ENCODE data around the gene SLC26A1. TPM values are rescaled to one million over a fixed set of nuclear protein-coding genes. Genes with fewer than 3 reads are reported as not detected.

The SLC26A1 gene
- total and polyA plus RNA-seq, 2 donors (not counting 3 experiments of a cell fraction or from before 2014, with no cell fraction given), result 0.10 TPM; not detected in 1

DNA sequence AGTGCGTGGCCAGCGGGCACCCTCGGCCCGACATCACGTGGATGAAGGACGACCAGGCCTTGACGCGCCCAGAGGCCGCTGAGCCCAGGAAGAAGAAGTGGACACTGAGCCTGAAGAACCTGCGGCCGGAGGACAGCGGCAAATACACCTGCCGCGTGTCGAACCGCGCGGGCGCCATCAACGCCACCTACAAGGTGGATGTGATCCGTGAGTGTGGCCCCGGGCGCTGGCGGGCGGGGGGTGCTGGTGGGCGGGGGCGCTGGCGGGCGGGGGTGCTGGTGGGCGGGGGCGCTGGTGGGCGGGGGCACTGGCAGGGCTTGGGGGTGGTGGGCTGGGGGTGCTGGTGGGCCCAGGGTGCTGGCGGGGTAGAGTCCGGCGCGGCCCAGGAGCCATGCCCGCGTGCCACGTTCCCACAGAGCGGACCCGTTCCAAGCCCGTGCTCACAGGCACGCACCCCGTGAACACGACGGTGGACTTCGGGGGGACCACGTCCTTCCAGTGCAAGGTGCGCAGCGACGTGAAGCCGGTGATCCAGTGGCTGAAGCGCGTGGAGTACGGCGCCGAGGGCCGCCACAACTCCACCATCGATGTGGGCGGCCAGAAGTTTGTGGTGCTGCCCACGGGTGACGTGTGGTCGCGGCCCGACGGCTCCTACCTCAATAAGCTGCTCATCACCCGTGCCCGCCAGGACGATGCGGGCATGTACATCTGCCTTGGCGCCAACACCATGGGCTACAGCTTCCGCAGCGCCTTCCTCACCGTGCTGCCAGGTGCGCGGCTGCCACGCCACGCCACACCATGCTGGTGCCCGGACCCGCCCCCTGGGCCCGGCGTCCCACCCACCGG lies 30.9 kb upstream of the SLC26A1 start:
- FAIRE-seq (no peak), DNase-seq (ENCODE audit: low read depth, low spot score) (no peak)
- no peaks in the 10 kb centered on the region for H4K20me1 ChIP-seq (replicated peaks; ENCODE audit: control insufficient read depth, extremely low read depth, insufficient read depth, low read length)
- H3K4me2 ChIP-seq (ENCODE audit: insufficient read depth, low read length), result no peak overlapping the region
- no TSS peak for BruUV-seq (replicated peaks)
- H3K9me3 ChIP-seq (replicated peaks; ENCODE audit: control insufficient read depth, insufficient read depth, low read length), result no peaks in the 10 kb centered on the region
- ChIA-PET POLR2A (no interaction called here), CTCF (interaction anchor here (0.6 kb wide), 1 partner anchor 70 kb away, joined by 3 read pairs; no protein-coding TSS in a partner anchor)
- no peak overlapping the region for H3K9ac ChIP-seq (replicated peaks; ENCODE audit: extremely low read depth, insufficient read depth, low read length)
- H3K36me3 ChIP-seq (ENCODE audit: control insufficient read depth in 2 of 2, extremely low read depth in 1 of 2, insufficient read depth in 2 of 2, low read length in 2 of 2), result peaks cover 0 to 15% of the 10 kb centered on the region in 2 experiments
- no peak for TF ChIP-seq POLR2A (IDR thresholded peaks at IDR 0.05; ENCODE audit: low read depth, low read length)
- no peak for TF ChIP-seq FOS (IDR thresholded peaks at IDR 0.05; ENCODE audit: borderline replicate concordance, insufficient read depth, low read length)
- TF ChIP-seq MYC (IDR thresholded peaks at IDR 0.05; ENCODE audit: low read depth, low read length), result no peak
- no peak overlapping the region for H3K4me3 ChIP-seq (replicated peaks in 1 of 3; ENCODE audit: insufficient read depth in 1 of 3, low read depth in 1 of 3, low read length in 3 of 3)
- H3K4me1 ChIP-seq (ENCODE audit: control insufficient read depth, extremely low read depth, insufficient read depth, low read length), result no peaks in the 10 kb centered on the region
- dilution Hi-C loops (cut with MboI; ENCODE audit: extremely low pct_ligation_motif_present, low sequenced_read_pairs), result no loop called here
- no peak overlapping the region for H2AFZ ChIP-seq (ENCODE audit: low read depth, low read length)
- H3K9me1 ChIP-seq (replicated peaks; ENCODE audit: control insufficient read depth, extremely low read depth, insufficient read depth, low read length), result no peaks in the 10 kb centered on the region
- H3K27ac ChIP-seq (ENCODE audit: insufficient read depth, low read depth, low read length), result no peak overlapping the region
- no peaks in the 10 kb centered on the region for H3K79me2 ChIP-seq (ENCODE audit: control insufficient read depth, insufficient read depth, low read length)
- intact Hi-C loops (cut with micrococcal nuclease), result no loop called here
- H3K27me3 ChIP-seq (ENCODE audit: control insufficient read depth in 2 of 2, insufficient read depth in 2 of 2, low read length in 2 of 2), result no peaks in the 10 kb centered on the region

DNA sequence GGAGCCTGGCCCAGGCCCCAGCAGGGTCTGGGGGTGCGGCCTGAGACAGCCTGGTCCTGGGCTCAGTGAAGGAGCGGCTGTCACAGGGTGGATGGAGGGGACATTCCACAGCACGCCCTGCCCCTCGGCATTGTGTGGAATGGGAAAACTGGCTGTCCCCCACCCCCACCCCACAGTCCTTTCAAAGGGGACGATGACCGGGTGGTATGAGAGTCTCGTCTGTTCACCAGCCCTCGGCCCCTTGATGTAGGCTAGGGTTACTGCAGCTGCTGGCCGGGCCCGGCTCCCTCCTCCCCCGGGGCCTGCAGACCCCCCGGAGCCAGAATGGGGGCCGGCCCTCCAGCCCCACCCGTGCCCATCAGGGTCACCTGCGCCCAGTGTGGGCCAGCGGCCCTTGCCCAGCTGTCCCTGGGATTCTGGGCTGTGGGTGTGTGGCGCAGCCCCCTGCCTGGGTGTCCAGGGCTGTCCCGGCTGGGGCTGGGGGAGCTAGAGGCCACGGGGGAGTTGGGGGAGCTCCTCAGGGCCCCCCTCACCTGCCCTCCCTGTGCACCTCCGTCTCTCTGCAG lies 30.0 kb upstream of the SLC26A1 start:
- intact Hi-C loops (cut with micrococcal nuclease), result no loop called here
- ChIA-PET CTCF (interaction anchor here (0.7 kb wide), 1 partner anchor 11 kb away, joined by 4 read pairs; no protein-coding TSS in a partner anchor), POLR2A (interaction anchor here (0.7 kb wide), 1 partner anchor 24 kb away, joined by 4 read pairs; no protein-coding TSS in a partner anchor)
- Histone ChIP-seq H3K27me3 (ENCODE audit: control insufficient read depth in 2 of 2, insufficient read depth in 2 of 2, low read length in 2 of 2) (no peaks in the 10 kb centered on the region), H3K36me3 (ENCODE audit: control insufficient read depth in 2 of 2, extremely low read depth in 1 of 2, insufficient read depth in 2 of 2, low read length in 2 of 2) (peaks cover 0 to 15% of the 10 kb centered on the region in 2 experiments), H3K9ac (replicated peaks; ENCODE audit: extremely low read depth, insufficient read depth, low read length) (no peak overlapping the region), H4K20me1 (replicated peaks; ENCODE audit: control insufficient read depth, extremely low read depth, insufficient read depth, low read length) (no peaks in the 10 kb centered on the region), H3K79me2 (ENCODE audit: control insufficient read depth, insufficient read depth, low read length) (no peaks in the 10 kb centered on the region), H3K4me1 (ENCODE audit: control insufficient read depth, extremely low read depth, insufficient read depth, low read length) (no peaks in the 10 kb centered on the region), H3K9me1 (replicated peaks; ENCODE audit: control insufficient read depth, extremely low read depth, insufficient read depth, low read length) (no peaks in the 10 kb centered on the region), H3K4me3 (replicated peaks in 1 of 3; ENCODE audit: insufficient read depth in 1 of 3, low read depth in 1 of 3, low read length in 3 of 3) (no peak overlapping the region), H3K27ac (ENCODE audit: insufficient read depth, low read depth, low read length) (no peak overlapping the region), H2AFZ (ENCODE audit: low read depth, low read length) (no peak overlapping the region), H3K4me2 (ENCODE audit: insufficient read depth, low read length) (no peak overlapping the region), H3K9me3 (replicated peaks; ENCODE audit: control insufficient read depth, insufficient read depth, low read length) (no peaks in the 10 kb centered on the region)
- TF ChIP-seq, protein P1, sequence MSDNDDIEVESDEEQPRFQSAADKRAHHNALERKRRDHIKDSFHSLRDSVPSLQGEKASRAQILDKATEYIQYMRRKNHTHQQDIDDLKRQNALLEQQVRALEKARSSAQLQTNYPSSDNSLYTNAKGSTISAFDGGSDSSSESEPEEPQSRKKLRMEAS (IDR thresholded peaks at IDR 0.05; ENCODE audit: insufficient read depth, insufficient read length), result no peak
- TF ChIP-seq POLR2A (IDR thresholded peaks at IDR 0.05; ENCODE audit: low read depth, low read length), result no peak
- TF ChIP-seq GATA2 (IDR thresholded peaks at IDR 0.05; ENCODE audit: insufficient read depth, insufficient read length, low read depth, low read length), result no peak
- no peak for TF ChIP-seq JUN (IDR thresholded peaks at IDR 0.05; ENCODE audit: borderline replicate concordance, insufficient read depth, insufficient read length, low read depth)
- no peak for TF ChIP-seq EZH2 (IDR thresholded peaks at IDR 0.05; ENCODE audit: borderline replicate concordance, low read depth, low read length, severe bottlenecking)
- TF ChIP-seq, protein P2, sequence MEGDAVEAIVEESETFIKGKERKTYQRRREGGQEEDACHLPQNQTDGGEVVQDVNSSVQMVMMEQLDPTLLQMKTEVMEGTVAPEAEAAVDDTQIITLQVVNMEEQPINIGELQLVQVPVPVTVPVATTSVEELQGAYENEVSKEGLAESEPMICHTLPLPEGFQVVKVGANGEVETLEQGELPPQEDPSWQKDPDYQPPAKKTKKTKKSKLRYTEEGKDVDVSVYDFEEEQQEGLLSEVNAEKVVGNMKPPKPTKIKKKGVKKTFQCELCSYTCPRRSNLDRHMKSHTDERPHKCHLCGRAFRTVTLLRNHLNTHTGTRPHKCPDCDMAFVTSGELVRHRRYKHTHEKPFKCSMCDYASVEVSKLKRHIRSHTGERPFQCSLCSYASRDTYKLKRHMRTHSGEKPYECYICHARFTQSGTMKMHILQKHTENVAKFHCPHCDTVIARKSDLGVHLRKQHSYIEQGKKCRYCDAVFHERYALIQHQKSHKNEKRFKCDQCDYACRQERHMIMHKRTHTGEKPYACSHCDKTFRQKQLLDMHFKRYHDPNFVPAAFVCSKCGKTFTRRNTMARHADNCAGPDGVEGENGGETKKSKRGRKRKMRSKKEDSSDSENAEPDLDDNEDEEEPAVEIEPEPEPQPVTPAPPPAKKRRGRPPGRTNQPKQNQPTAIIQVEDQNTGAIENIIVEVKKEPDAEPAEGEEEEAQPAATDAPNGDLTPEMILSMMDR (IDR thresholded peaks at IDR 0.05; ENCODE audit: extremely low read depth in 1 of 2, insufficient read depth in 1 of 2, low read depth in 1 of 2, low read length in 2 of 2), result no peak
- TF ChIP-seq FOS (IDR thresholded peaks at IDR 0.05; ENCODE audit: borderline replicate concordance, insufficient read depth, low read length), result no peak
- DNase-seq (ENCODE audit: low read depth, low spot score) (no peak), FAIRE-seq (no peak)
- BruUV-seq (replicated peaks), result no TSS peak
- dilution Hi-C loops (cut with MboI; ENCODE audit: extremely low pct_ligation_motif_present, low sequenced_read_pairs), result no loop called here

Measured in endothelial cell of umbilical vein (primary cell).